ENCODE measurements around the gene RNF144A.

- no peak for TF ChIP-seq CTCF (IDR thresholded peaks at IDR 0.05)
- no peak for TF ChIP-seq POLR2A (IDR thresholded peaks at IDR 0.05)
Measured at GRCh38 chr2:7032371-7032770, 115.2 kb downstream of the RNF144A start.

All from right lobe of liver (tissue), 4 donors.